ENCODE results near the gene TCAP.

Gene TCAP, protein sequence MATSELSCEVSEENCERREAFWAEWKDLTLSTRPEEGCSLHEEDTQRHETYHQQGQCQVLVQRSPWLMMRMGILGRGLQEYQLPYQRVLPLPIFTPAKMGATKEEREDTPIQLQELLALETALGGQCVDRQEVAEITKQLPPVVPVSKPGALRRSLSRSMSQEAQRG

DNA sequence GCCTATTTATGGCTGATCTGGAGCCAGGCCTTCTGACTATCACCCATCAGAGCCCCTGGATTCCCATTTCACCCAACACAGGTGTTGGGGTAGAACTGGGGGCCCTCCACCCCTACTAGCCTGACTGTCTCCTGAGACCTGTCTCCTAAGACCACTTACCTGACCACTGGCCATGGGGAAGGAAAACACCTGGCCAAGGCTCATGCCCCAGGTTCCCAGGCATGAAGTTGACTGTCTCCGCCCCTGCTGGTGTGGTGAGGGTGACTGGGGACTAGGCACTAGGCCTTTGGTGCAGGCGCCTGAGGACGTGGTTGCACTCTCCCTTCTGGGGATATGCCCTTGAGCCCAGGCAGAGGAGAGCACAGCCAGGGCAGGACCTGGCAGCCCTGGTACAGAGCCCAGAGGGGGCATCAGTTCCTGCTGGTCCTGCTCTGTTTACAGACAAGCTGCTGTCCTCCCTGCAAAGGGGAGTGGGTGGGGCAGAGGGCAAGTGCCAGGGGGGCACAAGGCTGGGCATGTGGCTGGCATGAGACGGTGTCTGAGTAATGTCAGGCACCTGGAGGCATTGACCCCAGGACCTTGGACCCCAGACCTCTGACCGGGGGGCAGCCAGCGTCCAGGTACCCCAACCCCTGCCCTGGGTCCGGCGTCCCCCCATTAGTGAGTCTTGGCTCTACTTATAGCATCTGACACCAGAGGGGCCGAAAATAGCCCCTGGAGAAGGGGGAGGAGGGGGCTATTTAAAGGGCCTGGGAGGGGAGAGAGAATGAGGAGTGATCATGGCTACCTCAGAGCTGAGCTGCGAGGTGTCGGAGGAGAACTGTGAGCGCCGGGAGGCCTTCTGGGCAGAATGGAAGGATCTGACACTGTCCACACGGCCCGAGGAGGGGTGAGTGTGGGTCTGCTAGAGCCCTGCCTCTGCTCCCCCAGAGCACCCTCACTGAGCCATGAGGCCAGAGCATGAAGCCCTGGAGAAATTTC, at the start of gene TCAP:
TCAP (plus strand) TSS at position 769 of the 981 bp plus-strand sequence; CDS start at position 780, 11 bp downstream.
- no peak for DNase-seq

GRCh38 chr17:39615434-39615833, 49.7 kb upstream of the TCAP start:
- DNase-seq, result no peak

- DNase-seq, result no peak
Observed at GRCh38 chr17:39617100-39617445, 48.1 kb upstream of the TCAP start.

GRCh38 chr17:39617446-39618245, 47.5 kb upstream of the TCAP start:
- DNase-seq, result peak; percentile 34

DNA sequence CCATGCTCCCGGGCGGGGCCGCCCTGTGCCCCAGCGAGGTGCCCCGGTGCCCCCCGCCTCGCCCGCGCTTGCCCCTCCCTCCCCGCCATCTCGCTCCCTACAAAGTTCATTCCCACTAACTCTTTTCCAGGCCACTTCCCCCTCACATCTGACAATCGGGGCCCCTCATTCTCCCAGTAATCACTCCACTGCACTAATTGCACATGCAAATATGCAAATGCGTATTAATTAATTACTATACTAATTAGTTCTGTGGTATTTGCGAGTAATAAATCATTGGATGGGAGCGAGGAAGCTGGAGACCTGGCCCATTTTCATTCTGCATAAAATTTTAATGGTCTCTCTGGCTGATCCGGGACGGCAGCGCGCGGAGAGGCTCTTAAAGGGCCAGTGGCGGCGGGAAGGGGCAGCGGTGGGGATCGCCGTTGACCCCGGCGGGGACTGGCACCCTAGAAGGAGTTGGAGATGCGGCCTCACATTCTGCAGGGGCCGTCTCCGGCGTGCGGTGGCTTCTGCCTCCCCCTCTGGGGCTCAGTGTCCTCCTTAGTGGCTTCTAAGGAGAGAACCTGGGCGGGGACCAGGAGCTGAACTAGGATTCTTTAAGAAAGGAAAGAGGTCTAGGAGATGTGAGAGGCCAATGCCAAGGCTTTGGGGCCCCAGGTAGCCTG, 46.8 kb upstream of the TCAP start:
- DNase-seq, result no peak

DNA sequence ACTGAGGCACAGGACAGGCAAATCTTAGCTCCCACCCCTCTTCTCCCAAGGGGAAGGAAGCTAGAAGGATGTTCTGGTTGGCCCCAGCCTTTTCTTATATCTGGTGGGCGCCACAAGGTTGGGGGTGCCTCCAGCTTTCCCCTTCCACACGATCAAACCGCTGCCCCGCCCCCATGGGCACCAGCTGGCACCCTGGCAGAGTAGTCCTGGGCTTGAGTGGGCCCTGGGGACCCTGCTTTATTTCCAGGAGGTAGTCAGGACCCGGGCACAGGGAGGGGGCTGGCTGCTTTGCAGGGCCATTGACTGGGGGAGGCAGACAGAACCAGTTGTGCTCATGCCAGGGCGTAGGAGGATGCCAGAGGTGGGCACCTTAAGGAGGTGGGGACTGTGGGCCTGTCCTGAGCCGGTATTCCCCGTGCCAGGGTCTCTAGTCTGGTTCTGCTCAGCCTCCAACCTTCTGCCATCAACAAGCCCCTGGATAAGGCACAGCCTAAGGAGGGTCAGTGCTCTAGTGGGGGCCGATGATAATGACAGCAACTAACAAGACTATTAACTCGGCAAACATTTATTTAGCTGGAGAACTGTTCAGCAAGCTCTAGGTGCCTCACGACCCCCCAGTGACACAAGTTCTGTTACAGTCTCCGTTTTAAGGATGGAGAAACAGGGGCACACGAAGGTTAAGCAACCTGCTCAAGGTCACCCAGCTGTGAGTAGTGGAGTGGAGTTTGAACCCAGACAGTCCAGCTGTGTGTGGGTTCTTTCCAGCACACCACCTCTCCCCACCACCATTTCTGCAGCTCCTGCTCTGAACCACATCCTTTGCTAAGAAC, 46.0 kb upstream of the TCAP start:
- no peak for DNase-seq

GRCh38 chr17:39619786-39620101, 45.4 kb upstream of the TCAP start:
- DNase-seq, result no peak

DNA sequence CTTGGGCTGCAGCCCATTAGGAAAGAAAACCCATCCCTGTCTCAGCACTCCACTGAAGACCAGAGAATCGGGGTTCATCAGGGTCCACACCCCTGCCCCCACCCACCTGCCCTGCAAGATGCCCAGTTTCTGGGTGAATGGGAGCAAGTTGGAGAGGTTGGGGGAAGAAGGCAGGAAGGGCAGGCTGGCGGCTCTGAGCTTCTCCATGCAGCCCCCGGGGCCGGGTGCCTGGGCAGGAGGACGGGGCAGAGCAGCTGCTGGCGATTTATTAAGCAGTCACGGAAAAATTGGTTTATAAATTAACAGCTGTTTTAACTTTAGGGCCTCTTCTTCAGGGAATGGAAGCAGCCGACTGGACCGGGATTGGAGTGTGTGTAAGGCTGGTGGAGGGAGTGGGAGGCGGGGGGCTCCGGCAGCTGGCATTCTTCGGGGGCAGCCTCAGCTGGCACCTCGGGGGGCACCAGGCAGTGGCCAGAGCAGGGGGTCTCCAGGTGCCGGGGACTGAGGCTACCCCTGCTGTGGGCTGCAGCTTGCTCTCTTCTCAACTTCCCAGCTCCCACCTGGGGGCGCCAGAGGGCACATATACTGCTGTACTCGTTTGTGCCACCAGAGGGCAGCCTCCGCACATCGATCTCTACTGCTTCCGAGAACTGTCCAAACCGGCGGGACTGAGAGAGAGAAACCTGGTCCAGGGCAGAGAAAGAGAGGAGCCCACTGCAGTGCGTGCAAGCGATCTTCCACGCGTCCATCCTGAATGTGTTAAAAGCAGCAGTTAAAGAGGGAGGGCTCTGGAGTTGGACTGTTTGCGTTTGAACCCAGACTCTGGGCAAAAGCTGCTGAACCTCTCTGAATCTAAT, 43.4 kb upstream of the TCAP start:
- DNase-seq, result peak; percentile 56

DNA sequence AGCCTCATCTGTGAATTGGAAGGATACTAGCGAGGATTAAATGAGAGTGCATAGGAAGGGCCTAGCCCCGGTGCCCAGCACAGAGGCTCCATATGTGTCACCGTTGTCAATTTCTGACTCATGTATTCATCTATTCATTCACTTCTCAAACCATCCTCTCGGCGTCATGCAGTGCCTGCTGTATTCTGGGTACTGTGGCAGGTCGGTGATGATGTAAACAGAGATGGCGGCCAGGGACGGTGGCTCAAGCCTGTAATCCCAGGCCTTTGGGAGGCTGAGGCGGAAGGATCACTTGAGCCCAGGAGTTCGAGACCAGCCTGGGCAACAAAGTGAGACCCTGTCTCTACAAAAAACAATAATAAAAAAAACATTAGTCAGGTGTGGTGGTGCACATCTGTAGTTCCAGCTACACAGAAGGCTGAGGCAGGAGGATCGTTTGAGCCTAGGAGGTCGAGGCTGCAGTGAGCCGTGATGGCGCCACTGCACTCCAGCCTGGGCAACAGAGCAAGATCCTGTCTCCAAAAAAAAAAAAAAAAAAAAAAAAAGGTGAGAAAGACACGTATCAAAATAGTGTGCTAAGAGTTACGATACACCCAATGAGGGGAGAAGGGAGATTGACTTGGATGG, 42.7 kb upstream of the TCAP start:
- DNase-seq, result no peak

DNA sequence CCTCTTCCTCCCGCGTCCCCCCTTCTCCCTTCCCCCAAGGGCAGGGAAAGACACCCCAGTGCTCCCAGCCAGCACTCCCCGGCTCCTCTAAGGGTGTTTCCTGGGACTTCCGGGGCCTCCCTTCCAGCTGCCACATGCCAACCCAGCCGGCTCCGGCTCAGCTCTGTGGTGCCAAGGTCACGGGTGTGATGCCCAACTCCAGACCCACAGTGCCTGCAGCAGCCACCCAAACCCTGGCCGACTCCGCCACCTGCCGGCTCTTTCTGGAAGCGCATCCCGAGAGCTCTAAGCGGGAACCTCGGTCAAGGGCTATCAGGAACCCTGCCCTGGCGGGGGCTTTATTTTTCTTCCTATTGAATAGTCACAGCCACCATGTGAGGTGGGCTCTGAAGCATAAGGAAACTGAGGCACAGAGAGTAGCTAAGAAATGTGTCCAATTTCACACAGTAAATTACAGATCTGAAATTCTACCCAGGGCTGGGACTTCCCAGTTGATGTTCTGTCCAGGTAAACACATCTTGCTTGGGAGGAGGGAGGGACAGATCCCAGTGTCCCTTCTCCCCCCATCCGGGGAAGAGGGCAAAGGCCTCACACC, 41.7 kb upstream of the TCAP start:
- DNase-seq, result peak; percentile 68

DNA sequence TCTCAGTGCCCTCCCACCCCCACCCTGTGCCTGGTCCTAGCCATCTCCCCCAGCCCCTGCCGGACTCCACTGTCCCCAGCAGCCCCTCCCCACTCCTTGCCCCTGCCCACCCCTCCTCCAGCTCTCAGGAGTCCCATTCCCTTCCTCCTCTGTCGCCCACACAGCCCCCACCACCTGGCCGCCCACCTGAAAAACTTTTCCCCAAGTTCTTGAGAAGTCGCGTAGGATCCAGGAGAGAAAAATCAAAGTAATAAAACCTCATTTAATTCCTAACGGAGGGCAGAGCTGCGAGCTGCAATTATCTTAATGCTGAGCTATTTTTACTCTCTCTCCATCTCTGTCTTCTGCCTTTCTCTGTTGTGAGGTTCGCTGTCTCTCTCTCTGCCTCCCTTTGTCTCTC, 40.8 kb upstream of the TCAP start:
- DNase-seq, result no peak

- no peak for DNase-seq
Observed at GRCh38 chr17:39625198-39625785, 39.9 kb upstream of the TCAP start.

DNA sequence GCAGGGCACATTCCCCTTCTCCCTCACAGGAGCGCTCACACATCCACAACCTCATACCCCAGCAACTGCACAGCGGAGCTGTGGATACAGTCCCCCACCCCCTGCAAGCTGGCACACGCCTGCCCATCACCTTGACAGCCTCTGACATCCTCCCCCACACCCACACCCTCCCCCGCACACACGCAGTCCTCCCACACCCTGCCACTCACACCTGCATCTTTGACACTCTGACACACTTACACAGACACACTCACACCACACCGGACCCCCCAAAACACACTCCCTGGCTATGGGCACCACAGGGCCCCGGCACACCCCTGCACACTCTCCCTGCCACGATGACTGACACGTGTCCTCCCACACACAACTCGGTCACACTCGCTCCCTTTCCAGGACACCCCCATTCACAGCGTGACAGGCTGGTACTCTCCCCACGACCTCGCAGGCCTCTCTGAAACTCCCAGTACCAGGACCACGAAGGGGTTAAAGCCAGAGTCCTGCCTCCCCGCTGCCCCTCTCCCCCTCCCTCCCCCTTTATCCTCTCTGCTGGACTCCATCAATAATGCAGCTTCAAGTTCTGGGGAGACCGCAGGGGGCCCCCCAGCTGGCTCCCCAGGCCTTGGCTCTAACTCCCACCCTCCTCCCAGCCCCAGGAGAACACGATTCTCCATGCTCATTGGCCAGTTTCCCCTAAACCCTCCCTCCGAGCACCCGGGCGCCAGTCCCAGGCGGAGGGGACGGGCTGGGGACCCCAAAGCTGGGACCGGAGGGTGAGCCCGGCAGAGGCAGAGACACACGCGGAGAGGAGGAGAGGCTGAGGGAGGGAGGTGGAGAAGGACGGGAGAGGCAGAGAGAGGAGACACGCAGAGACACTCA, 38.7 kb upstream of the TCAP start, which contains the start of gene PPP1R1B:
PPP1R1B (plus strand) TSS at position 782 of the 876 bp plus-strand sequence. CDS start 441 bp downstream, outside the sequence.
- DNase-seq, result no peak

GRCh38 chr17:39627047-39627711, 38.0 kb upstream of the TCAP start:
- no peak for DNase-seq

DNA sequence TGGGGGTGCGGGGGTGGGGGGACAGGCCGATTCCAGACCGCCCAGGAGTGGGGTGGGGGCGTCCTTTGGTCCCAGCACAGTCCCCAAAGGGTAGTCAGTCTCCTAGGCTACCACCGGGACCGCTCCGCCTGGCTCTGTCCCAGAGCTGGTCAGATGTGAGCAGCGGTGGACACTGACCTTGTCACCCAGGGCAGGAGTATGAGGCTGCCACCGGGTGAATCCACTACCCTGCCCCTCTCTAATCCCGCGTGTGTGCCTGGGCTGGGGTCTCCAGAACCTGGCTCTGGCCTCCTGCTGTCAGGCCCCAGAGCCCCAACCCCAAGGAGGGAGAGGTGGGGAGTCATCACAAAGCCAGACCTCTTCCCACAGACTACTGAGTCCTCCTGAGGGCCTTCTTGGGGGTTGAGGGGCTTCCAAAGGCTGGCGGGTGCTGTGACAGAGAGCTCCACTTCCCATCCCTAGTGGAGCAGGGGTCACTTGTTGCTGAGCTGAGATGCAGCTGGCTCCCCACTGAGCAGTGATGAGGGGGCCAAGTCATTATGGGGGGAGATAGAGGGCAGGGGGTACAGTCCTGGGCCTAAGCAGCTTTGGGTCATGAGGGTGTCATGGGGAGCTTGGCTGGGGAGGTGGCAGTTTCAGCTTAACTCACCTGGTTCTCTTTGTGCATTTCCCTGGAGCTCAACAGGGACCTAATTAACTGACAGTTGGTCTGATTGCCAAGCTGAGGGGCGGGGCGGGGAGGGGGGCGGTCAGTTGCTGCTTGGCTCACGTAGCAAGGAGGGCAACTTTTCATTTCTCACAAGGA, 37.2 kb upstream of the TCAP start:
- DNase-seq, result no peak

DNA sequence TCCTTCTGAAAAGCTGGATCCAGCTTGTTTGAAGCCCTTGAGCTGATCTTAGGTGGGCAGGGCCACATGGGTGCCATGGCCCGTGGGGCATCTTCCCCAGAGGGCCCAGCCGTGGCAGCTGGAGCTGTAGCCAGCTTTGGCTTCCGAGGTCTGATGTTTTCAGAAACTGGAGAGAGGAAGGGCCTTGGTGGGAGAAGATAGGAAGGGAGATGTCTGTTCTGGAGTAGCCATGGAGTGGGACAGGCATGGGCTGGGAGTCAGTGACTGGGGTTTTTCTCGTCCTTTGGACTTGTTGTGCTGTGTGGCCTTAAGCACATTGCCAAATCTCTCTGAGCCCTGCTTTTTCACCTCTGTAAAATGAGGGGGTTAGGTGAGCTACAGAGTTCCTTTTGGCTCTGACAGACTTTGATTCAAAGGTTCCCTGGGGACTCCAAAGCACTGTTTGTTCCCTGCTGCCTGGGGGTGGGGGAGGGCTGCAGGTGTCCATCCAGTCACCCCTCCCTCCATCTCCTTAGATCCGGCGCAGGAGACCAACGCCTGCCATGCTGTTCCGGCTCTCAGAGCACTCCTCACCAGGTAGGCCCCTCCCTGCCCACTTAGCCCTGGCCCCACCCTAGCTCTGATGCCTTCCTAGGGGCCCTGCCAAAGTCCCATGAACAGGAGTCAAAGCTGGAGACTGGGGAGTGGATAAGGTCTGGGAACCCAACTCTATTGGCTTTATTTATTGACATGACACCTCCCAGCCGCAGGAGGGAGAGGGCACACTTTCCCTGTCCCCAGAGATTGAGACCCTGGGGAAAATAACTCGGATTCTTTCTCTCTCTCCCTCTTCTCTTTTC, 36.3 kb upstream of the TCAP start:
- DNase-seq, result no peak

Measured in kidney glomerular epithelial cell (primary cell).